Stimulated activated naive CD8-positive, alpha-beta T cell treated with anti-CD3 and anti-CD28 coated beads, Interleukin-15, Interleukin-2, amounts not matched to agents 100 ng/mL and 50 ng/mL, for 24 hours (primary cell): ENCODE results near the gene SIKE1.
"Not testable (repeated sequence)": the region's sequence is repeated elsewhere in the genome, so short reads cannot be mapped to it uniquely, and the experiment has no call there.

ENCODE experiments used
- H3K27ac Mint-ChIP-seq: one replicate; pipeline ENCODE4 v1.8.0; 2021; ENCODE audit warnings: mild to moderate bottlenecking, mixed read lengths
- H3K27me3 Mint-ChIP-seq: one replicate; pipeline ENCODE4 v1.8.0; 2021; ENCODE audit warnings: mixed read lengths
- H3K36me3 Mint-ChIP-seq: one replicate; pipeline ENCODE4 v1.8.0; 2021; ENCODE audit warnings: low read depth, mixed read lengths
- H3K4me1 Mint-ChIP-seq: one replicate; pipeline ENCODE4 v1.8.0; 2021; ENCODE audit warnings: low read depth, mixed read lengths
- H3K4me3 Mint-ChIP-seq: one replicate; pipeline ENCODE4 v1.8.0; 2021; ENCODE audit warnings: mild to moderate bottlenecking, mixed read lengths
- H3K9me3 Mint-ChIP-seq: one replicate; pipeline ENCODE4 v1.8.0; 2021; ENCODE audit warnings: mixed read lengths

Gene SIKE1

GRCh38 chr1:114780344-114781226, at the start of gene SIKE1:
SIKE1 (minus strand) TSS chr1:114780685; CDS start chr1:114780607, 78 bp downstream.
- Mint-ChIP-seq H3K4me3 (peak within 1 kb of the TSS; percentile 100), H3K4me1 (peaks cover 24% of the 10 kb centered on the region)

GRCh38 chr1:114830075-114830474, 49.6 kb upstream of the SIKE1 start:
- not testable (repeated sequence) for H3K4me1 Mint-ChIP-seq, H3K27ac Mint-ChIP-seq, H3K27me3 Mint-ChIP-seq, H3K36me3 Mint-ChIP-seq, H3K9me3 Mint-ChIP-seq, H3K4me3 Mint-ChIP-seq

More at GRCh38 chr1:114780344-114781226, at the start of gene SIKE1:
- Mint-ChIP-seq H3K27me3 (no peaks in the 10 kb centered on the region), H3K9me3 (peaks cover 4% of the 10 kb centered on the region), H3K27ac (peak within 1 kb of the TSS; percentile 100), H3K36me3 (peaks cover 38% of the 10 kb centered on the region)

- H3K4me3 Mint-ChIP-seq: no peak overlapping the region
- no peak overlapping the region for H3K27ac Mint-ChIP-seq
- H3K9me3 Mint-ChIP-seq: peaks cover 8% of the 10 kb centered on the region
- H3K27me3 Mint-ChIP-seq: peaks cover 11% of the 10 kb centered on the region
- no peaks in the 10 kb centered on the region for H3K4me1 Mint-ChIP-seq
- no peaks in the 10 kb centered on the region for H3K36me3 Mint-ChIP-seq
These were observed 47.8 kb upstream of the SIKE1 start for GRCh38 chr1:114828251-114828650.

DNA sequence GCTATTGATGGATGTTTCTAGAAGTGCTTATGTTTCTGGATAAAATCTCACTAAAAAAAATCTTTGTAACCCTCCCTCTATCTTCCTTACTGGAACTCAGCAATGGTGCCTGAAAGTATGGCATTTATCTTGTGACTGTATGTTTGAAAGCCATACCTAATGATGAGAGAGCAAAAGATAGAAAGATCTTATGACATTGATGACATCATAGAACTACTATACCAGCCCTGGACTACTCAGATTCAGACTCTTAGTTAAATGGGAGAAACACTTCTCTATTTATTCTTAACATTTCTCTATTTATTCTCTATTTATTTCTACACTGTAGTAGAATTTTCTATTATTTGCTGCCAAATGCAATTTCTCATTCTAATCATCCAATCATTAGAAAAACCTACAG, 41.5 kb upstream of the SIKE1 start:
- H3K9me3 Mint-ChIP-seq: peaks cover 20% of the 10 kb centered on the region
- peaks cover 33% of the 10 kb centered on the region for H3K27me3 Mint-ChIP-seq
- no peaks in the 10 kb centered on the region for H3K4me1 Mint-ChIP-seq
- H3K4me3 Mint-ChIP-seq: no peak overlapping the region
- no peaks in the 10 kb centered on the region for H3K36me3 Mint-ChIP-seq
- H3K27ac Mint-ChIP-seq: no peak overlapping the region

- H3K27me3 Mint-ChIP-seq: peaks cover 29% of the 10 kb centered on the region
- no peaks in the 10 kb centered on the region for H3K4me1 Mint-ChIP-seq
- no peak overlapping the region for H3K4me3 Mint-ChIP-seq
- peaks cover 20% of the 10 kb centered on the region for H3K9me3 Mint-ChIP-seq
- H3K36me3 Mint-ChIP-seq: no peaks in the 10 kb centered on the region
- no peak overlapping the region for H3K27ac Mint-ChIP-seq
These were observed 39.9 kb upstream of the SIKE1 start for GRCh38 chr1:114820392-114820791.

DNA sequence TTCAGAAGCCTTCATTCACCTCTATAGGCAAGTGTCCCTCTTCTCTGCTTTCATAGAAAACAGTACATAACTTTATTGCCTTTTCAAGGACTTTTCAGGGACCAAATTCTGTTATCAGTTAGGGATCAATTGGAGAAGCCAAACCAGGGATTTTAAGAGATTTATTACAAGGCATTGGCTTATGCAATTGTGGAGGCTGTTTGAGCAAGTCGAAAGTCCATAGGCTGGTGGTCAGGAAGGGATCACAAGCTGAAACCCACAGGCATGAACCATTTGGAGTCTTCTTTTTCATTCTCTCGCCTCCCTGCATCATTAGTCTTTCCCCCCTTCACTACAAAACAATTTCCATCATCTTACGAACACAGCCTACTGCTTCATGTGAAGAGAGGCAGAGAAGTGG, 39.4 kb upstream of the SIKE1 start:
- H3K27me3 Mint-ChIP-seq: peaks cover 34% of the 10 kb centered on the region
- H3K9me3 Mint-ChIP-seq: peaks cover 17% of the 10 kb centered on the region
- H3K4me3 Mint-ChIP-seq: no peak overlapping the region
- no peaks in the 10 kb centered on the region for H3K4me1 Mint-ChIP-seq
- no peaks in the 10 kb centered on the region for H3K36me3 Mint-ChIP-seq
- no peak overlapping the region for H3K27ac Mint-ChIP-seq

GRCh38 chr1:114804449-114804848, 24.0 kb upstream of the SIKE1 start:
- not testable (repeated sequence) for H3K27ac Mint-ChIP-seq, H3K4me3 Mint-ChIP-seq, H3K36me3 Mint-ChIP-seq, H3K9me3 Mint-ChIP-seq, H3K4me1 Mint-ChIP-seq
- peaks cover 13% of the 10 kb centered on the region for H3K27me3 Mint-ChIP-seq

DNA sequence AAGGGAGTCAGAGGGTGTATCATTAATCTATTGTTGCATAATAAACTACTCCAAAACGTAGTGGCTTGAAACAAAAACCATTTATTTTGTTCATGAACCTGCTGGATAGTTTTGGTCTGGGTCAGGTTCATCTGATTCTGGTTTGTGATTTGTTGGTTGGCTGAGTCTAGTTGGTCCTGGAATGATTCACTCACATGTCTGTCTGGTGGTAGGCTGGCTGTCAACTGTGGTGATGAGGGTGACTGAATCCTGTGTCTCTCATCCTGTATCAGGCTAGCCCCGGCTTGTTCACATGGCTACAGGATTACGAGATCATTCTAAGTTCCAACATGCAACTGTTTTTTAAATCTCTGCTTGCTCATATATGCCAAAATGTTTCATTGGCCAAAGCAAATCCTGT, 22.5 kb upstream of the SIKE1 start:
- Mint-ChIP-seq H3K27me3 (peaks cover 14% of the 10 kb centered on the region), H3K36me3 (no peaks in the 10 kb centered on the region), H3K4me1 (no peaks in the 10 kb centered on the region), H3K9me3 (no peaks in the 10 kb centered on the region), H3K27ac (no peak overlapping the region), H3K4me3 (no peak overlapping the region)

- Mint-ChIP-seq H3K9me3 (no peaks in the 10 kb centered on the region), H3K36me3 (no peaks in the 10 kb centered on the region), H3K27me3 (peaks cover 32% of the 10 kb centered on the region), H3K27ac (no peak overlapping the region), H3K4me1 (no peaks in the 10 kb centered on the region), H3K4me3 (no peak overlapping the region)
These were observed 13.6 kb upstream of the SIKE1 start for GRCh38 chr1:114794038-114794437.

DNA sequence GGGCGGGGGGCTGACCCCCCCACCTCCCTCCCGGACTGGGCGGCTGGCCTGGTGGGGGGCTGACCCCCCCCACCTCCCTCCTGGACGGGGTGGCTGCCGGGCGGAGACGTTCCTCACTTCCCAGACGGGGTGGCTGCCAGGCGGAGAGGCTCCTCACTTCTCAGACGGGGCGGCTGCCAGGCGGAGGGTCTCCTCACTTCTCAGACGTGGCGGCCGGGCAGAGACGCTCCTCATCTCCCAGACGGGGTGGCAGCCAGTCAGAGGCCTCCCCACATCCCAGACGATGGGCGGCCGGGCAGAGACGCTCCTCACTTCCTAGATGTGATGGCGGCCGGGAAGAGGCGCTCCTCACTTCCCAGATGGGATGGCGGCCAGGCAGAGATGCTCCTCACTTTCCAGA, 10.1 kb upstream of the SIKE1 start:
- peaks cover 12% of the 10 kb centered on the region for H3K9me3 Mint-ChIP-seq
- H3K27me3 Mint-ChIP-seq: peaks cover 20% of the 10 kb centered on the region
- not testable (repeated sequence) for H3K4me3 Mint-ChIP-seq, H3K27ac Mint-ChIP-seq, H3K4me1 Mint-ChIP-seq, H3K36me3 Mint-ChIP-seq

DNA sequence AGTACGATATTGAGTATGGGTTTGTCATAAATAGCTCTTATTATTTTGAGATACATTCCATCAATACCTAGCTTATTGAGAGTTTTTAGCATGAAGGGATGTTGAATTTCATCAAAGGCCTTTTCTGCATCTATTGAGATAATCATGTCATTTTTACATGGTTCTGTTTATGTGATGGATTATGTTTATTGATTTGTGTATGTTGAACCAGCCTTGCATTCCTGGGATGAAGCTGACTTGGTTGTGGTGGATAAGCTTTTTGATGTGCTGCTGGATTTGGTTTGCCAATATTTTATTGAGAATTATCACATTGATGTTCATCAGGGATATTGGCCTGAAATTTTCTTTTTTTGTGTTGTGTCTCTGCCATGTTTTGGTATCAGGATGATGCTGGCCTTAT, 6.0 kb upstream of the SIKE1 start:
- H3K36me3 Mint-ChIP-seq, H3K4me3 Mint-ChIP-seq, H3K27ac Mint-ChIP-seq, H3K4me1 Mint-ChIP-seq: not testable (repeated sequence)
- H3K27me3 Mint-ChIP-seq: peaks cover 13% of the 10 kb centered on the region
- peaks cover 12% of the 10 kb centered on the region for H3K9me3 Mint-ChIP-seq

- peaks cover 14% of the 10 kb centered on the region for H3K9me3 Mint-ChIP-seq
- peaks cover 26% of the 10 kb centered on the region for H3K36me3 Mint-ChIP-seq
- H3K4me3 Mint-ChIP-seq: no peak overlapping the region
- H3K27me3 Mint-ChIP-seq: peaks cover 5% of the 10 kb centered on the region
- peaks cover 24% of the 10 kb centered on the region for H3K4me1 Mint-ChIP-seq
- H3K27ac Mint-ChIP-seq: no peak overlapping the region
These were observed 2.0 kb upstream of the SIKE1 start for GRCh38 chr1:114782476-114782875.

DNA sequence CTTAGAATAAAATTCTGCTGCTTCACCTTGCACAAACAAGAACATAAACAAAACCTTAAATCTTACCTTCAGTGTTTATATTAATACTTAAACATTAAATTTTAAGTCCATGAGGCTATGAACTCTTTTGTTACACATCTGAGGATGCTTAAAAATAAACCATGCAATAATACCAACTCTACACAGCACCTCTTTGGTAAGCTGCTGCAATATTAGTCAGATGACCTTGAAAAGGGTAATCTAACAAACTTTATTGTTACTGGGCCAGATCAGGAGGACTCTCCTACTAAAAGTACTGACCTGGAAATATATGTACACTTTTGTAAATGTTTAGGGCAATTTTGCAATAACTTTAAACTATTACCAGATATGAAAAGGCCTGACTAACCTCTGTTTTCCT, 763 bp downstream of the SIKE1 start:
- peak overlapping the region; percentile 100 for H3K27ac Mint-ChIP-seq
- H3K27me3 Mint-ChIP-seq: no peaks in the 10 kb centered on the region
- H3K36me3 Mint-ChIP-seq: peaks cover 42% of the 10 kb centered on the region
- peak overlapping the region; percentile 100 for H3K4me3 Mint-ChIP-seq
- peaks cover 4% of the 10 kb centered on the region for H3K9me3 Mint-ChIP-seq
- peaks cover 24% of the 10 kb centered on the region for H3K4me1 Mint-ChIP-seq

DNA sequence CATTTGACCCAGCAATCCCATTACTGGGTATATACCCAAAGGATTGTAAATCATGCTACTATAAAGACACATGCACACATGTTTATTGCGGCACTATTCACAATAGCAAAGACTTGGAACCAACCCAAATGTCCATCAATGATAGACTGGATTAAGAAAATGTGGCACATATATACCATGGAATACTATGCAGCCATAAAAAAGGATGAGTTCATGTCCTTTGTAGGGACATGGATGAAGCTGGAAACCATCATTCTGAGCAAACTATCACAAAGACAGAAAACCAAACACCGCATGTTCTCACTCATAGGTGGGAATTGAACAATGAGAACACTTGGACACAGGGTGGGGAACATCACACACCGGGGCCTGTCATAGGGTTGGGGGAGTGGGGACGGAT, 3.8 kb downstream of the SIKE1 start:
- not testable (repeated sequence) for H3K9me3 Mint-ChIP-seq, H3K27me3 Mint-ChIP-seq, H3K4me3 Mint-ChIP-seq, H3K27ac Mint-ChIP-seq
- peaks cover 61% of the 10 kb centered on the region for H3K36me3 Mint-ChIP-seq
- H3K4me1 Mint-ChIP-seq: peaks cover 24% of the 10 kb centered on the region

GRCh38 chr1:114771992-114772391, 8.5 kb downstream of the SIKE1 start:
- Mint-ChIP-seq H3K4me1 (no peaks in the 10 kb centered on the region), H3K27me3 (no peaks in the 10 kb centered on the region), H3K4me3 (no peak overlapping the region), H3K36me3 (peaks cover 40% of the 10 kb centered on the region), H3K9me3 (no peaks in the 10 kb centered on the region), H3K27ac (no peak overlapping the region)

- H3K4me3 Mint-ChIP-seq: no peak overlapping the region
- no peaks in the 10 kb centered on the region for H3K27me3 Mint-ChIP-seq
- no peak overlapping the region for H3K27ac Mint-ChIP-seq
- peaks cover 31% of the 10 kb centered on the region for H3K36me3 Mint-ChIP-seq
- H3K4me1 Mint-ChIP-seq: no peaks in the 10 kb centered on the region
- no peaks in the 10 kb centered on the region for H3K9me3 Mint-ChIP-seq
These were observed 9.5 kb downstream of the SIKE1 start for GRCh38 chr1:114770989-114771388.
